Uterus (tissue), 2 donors: ENCODE data around the gene SLC16A3.

Experiments
- POLR2A ChIP-seq, 2 donors: fragments of 450-650 bp; IDR thresholded peaks; one replicate each; pipeline ENCODE4 v1.6.1; 2016; ENCODE audit warnings: antibody characterized with exemption in 2 of 2, mild to moderate bottlenecking in 1 of 2, moderate library complexity in 1 of 2
- TF ChIP-seq, protein P1 (sequence below), 4 experiments: fragments of 200-600 bp in 2 of 4; fragments of 450-650 bp in 2 of 4; sonication (generic) in 2 of 4; IDR thresholded peaks; one replicate each; pipeline ENCODE4 v1.5.1; 2016 to 2019; ENCODE audit warnings: antibody characterized with exemption in 4 of 4, mild to moderate bottlenecking in 2 of 4, moderate library complexity in 1 of 4

DNA sequence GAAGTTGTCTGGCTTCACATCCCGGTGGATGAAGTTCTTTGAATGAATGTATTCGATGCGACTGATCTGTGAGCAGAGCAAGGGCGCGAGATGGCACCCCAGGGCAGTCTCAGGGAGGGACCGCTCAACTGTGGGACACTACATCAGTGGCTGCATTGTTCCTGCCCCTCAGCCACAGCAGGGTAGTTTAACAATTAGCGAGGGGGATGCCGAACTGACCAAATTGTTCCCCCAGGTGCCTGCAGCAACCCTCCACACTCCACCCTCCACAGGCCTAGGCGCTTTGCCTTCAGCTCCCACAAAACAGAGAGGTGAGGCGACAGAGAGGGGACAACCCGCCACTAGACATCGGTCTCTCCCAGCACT, 24.3 kb downstream of the SLC16A3 start:
- no peak for TF ChIP-seq POLR2A (IDR thresholded peaks at IDR 0.05)
- TF ChIP-seq, protein P1, sequence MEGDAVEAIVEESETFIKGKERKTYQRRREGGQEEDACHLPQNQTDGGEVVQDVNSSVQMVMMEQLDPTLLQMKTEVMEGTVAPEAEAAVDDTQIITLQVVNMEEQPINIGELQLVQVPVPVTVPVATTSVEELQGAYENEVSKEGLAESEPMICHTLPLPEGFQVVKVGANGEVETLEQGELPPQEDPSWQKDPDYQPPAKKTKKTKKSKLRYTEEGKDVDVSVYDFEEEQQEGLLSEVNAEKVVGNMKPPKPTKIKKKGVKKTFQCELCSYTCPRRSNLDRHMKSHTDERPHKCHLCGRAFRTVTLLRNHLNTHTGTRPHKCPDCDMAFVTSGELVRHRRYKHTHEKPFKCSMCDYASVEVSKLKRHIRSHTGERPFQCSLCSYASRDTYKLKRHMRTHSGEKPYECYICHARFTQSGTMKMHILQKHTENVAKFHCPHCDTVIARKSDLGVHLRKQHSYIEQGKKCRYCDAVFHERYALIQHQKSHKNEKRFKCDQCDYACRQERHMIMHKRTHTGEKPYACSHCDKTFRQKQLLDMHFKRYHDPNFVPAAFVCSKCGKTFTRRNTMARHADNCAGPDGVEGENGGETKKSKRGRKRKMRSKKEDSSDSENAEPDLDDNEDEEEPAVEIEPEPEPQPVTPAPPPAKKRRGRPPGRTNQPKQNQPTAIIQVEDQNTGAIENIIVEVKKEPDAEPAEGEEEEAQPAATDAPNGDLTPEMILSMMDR (IDR thresholded peaks at IDR 0.05) = no peak
